GM12878 (cell line): Measurements from ENCODE around the gene GLTP. TPM values are rescaled to one million over a fixed set of nuclear protein-coding genes. Genes with fewer than 3 reads are reported as not detected.
A peak's percentile ranks its signal among the peaks of the same experiment; 100 is the strongest.

Experiments used
- BACH1 ChIP-seq: fragments of 450-650 bp; IDR thresholded peaks from 2 replicates; pipeline ENCODE4 v1.6.1; 2017; ENCODE audit warnings: mild to moderate bottlenecking, borderline replicate concordance
- CBX5 ChIP-seq: sonication (generic); IDR thresholded peaks from 2 replicates; pipeline ENCODE4 v1.6.1; 2016; ENCODE audit warnings: low read depth, moderate library complexity, mild to moderate bottlenecking, inconsistent platforms
- CHD2 ChIP-seq: IDR thresholded peaks from 2 replicates; pipeline ENCODE4 v1.6.1; 2011; ENCODE audit warnings: low read depth, low read length, improper control_type of control experiment, borderline replicate concordance
- CHD4 ChIP-seq: fragments of 200-600 bp; sonication (generic); IDR thresholded peaks from 2 replicates; pipeline ENCODE4 v1.6.1; 2016; ENCODE audit warnings: mild to moderate bottlenecking
- CREB1 ChIP-seq: IDR thresholded peaks from 2 replicates; pipeline ENCODE4 v1.6.1; 2012; ENCODE audit warnings: low read depth, mild to moderate bottlenecking, inconsistent platforms
- FOXM1 ChIP-seq: IDR thresholded peaks from 2 replicates; pipeline ENCODE4 v1.6.1; 2012; ENCODE audit warnings: low read depth, mild to moderate bottlenecking, inconsistent platforms, low read length, moderate library complexity
- KDM1A ChIP-seq: fragments of 200-600 bp; sonication (generic); IDR thresholded peaks from 2 replicates; pipeline ENCODE4 v1.6.1; 2016; ENCODE audit warnings: borderline replicate concordance
- KLF5 ChIP-seq: fragments of 450-650 bp; IDR thresholded peaks from 2 replicates; pipeline ENCODE4 v1.6.1; 2014; ENCODE audit warnings: mild to moderate bottlenecking; ENCODE audit not compliant: partially characterized antibody
- SMC3 ChIP-seq: IDR thresholded peaks from 2 replicates; pipeline ENCODE4 v1.6.1; 2011; ENCODE audit warnings: low read length, improper control_type of control experiment, borderline replicate concordance
- SUPT20H ChIP-seq: IDR thresholded peaks from 2 replicates; pipeline ENCODE4 v1.6.1; 2011; ENCODE audit warnings: low read depth, mild to moderate bottlenecking, low read length, moderate library complexity, borderline replicate concordance; ENCODE audit not compliant: control insufficient read depth
- TAF1 ChIP-seq: IDR thresholded peaks from 2 replicates; pipeline ENCODE4 v1.6.1; 2011; ENCODE audit warnings: mild to moderate bottlenecking, low read depth, low read length, borderline replicate concordance
- WRNIP1 ChIP-seq: IDR thresholded peaks from 2 replicates; pipeline ENCODE4 v1.6.1; 2011; ENCODE audit warnings: low read depth, low read length, improper control_type of control experiment, borderline replicate concordance
- polyA plus RNA-seq, 11 experiments: library from polyadenylated mRNA; depleted of rRNA in 4 of 11; unstranded in 6 of 11; stranded (reverse) in 5 of 11; fragments of >200 nt; fragmentation: Nextera tagmentation in 4 of 11; fragmentation: Illumina TruSeq in 1 of 11; extraction: Ambion mirVana in 4 of 11; extraction: Trizol in 1 of 11; gene quantifications; 1 replicate in 1 of 11; 2 replicates in 10 of 11; pipeline versions ENCODE4 v1.2.1 to v1.2.3, GENCODE V29; 2011 to 2016; ENCODE audit warnings: inconsistent platforms in 2 of 11, missing spikeins in 2 of 11, low read depth in 1 of 11
- total RNA-seq, 4 experiments: library from RNA; depleted of rRNA in 3 of 4; stranded (reverse); fragments of >200 nt in 3 of 4; fragmentation: Illumina TruSeq in 1 of 4; extraction: Trizol in 1 of 4; gene quantifications; 2 replicates each; pipeline versions ENCODE4 v1.2.1 to v1.2.3, GENCODE V29; 2013 to 2021
- TF ChIP-seq, protein P1 (sequence below): fragments of 450-650 bp; IDR thresholded peaks from 2 replicates; pipeline ENCODE4 v1.6.1; 2016; ENCODE audit warnings: mild to moderate bottlenecking, moderate library complexity, borderline replicate concordance
- TF ChIP-seq, protein P2 (sequence below): IDR thresholded peaks from 2 replicates; pipeline ENCODE4 v1.6.1; 2011; ENCODE audit warnings: borderline replicate concordance, low read depth, mild to moderate bottlenecking, moderate library complexity, mixed read lengths, low read length; ENCODE audit not compliant: insufficient read depth; ENCODE audit errors: extremely low read length
- TF ChIP-seq, protein P3 (sequence below): fragments of 450-650 bp; IDR thresholded peaks from 2 replicates; pipeline ENCODE4 v1.6.1; 2018; ENCODE audit warnings: mild to moderate bottlenecking, low read depth, moderate library complexity; ENCODE audit not compliant: partially characterized antibody
- TF ChIP-seq, protein P4 (sequence below): IDR thresholded peaks from 2 replicates; pipeline ENCODE4 v1.6.1; 2011; ENCODE audit warnings: low read depth, mild to moderate bottlenecking, low read length, moderate library complexity, borderline replicate concordance; ENCODE audit errors: extremely low read depth
- TF ChIP-seq, protein P5 (sequence below): fragments of 450-650 bp; IDR thresholded peaks from 2 replicates; pipeline ENCODE4 v1.6.1; 2017; ENCODE audit warnings: borderline replicate concordance

Gene GLTP
- total and polyA plus RNA-seq, 10 of the 15 experiments (the other 5 are each of a cell fraction or from before 2014, with no cell fraction given), result 16.8 to 44.0 (median 25.3) TPM

DNA sequence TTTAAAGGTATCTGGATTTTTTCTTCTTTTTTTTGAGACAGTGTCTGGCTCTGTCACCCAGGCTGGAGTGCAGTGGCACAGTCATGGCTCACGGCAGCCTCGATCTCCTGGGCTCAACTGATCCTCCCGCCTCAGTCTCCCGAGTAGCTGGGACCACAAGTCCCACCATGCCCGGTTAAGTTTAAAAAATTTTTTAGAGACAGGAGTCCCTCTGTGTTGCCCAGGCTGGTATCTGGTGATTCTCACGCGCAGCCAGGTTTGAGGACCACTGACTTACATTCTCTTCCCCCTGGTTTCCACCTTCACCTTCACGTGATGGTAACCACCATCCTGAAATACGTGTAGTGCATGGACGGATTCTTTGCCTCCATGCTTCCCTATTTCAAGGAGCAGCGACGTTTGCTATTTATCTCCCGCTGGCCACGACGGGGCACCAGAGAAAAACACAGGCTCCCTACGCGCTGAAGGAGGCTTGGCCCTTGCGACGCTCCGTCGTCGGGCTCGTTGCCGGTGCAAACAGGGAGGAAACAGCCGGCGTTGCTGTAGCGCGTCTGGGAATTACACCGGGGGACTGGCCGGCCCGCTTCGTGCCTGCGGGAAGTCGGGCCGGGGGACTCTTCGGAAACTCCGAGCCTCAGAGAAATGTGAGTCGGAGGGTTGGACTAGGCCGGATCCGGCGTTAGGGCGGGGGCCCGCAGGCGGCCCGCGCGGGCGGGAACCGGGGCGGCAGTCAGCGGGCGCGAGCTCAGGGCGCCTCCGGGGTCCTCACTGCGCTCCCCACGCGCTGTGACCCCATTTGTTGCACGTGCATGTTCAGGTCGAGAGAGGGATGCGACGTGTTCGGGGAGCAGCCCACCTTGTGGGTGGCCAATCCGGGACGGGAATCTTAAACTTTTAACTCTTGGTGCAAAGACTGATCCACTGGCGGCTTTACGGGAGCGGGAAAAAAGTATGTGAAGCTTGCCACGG, 19.7 kb upstream of the GLTP start, which contains the start of gene TCHP (continued):
- TF ChIP-seq, protein P1, sequence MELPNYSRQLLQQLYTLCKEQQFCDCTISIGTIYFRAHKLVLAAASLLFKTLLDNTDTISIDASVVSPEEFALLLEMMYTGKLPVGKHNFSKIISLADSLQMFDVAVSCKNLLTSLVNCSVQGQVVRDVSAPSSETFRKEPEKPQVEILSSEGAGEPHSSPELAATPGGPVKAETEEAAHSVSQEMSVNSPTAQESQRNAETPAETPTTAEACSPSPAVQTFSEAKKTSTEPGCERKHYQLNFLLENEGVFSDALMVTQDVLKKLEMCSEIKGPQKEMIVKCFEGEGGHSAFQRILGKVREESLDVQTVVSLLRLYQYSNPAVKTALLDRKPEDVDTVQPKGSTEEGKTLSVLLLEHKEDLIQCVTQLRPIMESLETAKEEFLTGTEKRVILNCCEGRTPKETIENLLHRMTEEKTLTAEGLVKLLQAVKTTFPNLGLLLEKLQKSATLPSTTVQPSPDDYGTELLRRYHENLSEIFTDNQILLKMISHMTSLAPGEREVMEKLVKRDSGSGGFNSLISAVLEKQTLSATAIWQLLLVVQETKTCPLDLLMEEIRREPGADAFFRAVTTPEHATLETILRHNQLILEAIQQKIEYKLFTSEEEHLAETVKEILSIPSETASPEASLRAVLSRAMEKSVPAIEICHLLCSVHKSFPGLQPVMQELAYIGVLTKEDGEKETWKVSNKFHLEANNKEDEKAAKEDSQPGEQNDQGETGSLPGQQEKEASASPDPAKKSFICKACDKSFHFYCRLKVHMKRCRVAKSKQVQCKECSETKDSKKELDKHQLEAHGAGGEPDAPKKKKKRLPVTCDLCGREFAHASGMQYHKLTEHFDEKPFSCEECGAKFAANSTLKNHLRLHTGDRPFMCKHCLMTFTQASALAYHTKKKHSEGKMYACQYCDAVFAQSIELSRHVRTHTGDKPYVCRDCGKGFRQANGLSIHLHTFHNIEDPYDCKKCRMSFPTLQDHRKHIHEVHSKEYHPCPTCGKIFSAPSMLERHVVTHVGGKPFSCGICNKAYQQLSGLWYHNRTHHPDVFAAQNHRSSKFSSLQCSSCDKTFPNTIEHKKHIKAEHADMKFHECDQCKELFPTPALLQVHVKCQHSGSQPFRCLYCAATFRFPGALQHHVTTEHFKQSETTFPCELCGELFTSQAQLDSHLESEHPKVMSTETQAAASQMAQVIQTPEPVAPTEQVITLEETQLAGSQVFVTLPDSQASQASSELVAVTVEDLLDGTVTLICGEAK, result no peak
- TF ChIP-seq FOXM1 (no peak), SUPT20H (no peak), CBX5 (no peak), CHD2 (peak; percentile 45; the same call in 1 of the 2 replicates), WRNIP1 (no peak), KLF5 (no peak), BACH1 (no peak), CREB1 (peak; percentile 73), KDM1A (no peak), CHD4 (no peak), SMC3 (peak; percentile 28), TAF1 (no peak)
- TF ChIP-seq, protein P2, sequence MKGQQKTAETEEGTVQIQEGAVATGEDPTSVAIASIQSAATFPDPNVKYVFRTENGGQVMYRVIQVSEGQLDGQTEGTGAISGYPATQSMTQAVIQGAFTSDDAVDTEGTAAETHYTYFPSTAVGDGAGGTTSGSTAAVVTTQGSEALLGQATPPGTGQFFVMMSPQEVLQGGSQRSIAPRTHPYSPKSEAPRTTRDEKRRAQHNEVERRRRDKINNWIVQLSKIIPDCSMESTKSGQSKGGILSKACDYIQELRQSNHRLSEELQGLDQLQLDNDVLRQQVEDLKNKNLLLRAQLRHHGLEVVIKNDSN, result no peak
- TF ChIP-seq, protein P3, sequence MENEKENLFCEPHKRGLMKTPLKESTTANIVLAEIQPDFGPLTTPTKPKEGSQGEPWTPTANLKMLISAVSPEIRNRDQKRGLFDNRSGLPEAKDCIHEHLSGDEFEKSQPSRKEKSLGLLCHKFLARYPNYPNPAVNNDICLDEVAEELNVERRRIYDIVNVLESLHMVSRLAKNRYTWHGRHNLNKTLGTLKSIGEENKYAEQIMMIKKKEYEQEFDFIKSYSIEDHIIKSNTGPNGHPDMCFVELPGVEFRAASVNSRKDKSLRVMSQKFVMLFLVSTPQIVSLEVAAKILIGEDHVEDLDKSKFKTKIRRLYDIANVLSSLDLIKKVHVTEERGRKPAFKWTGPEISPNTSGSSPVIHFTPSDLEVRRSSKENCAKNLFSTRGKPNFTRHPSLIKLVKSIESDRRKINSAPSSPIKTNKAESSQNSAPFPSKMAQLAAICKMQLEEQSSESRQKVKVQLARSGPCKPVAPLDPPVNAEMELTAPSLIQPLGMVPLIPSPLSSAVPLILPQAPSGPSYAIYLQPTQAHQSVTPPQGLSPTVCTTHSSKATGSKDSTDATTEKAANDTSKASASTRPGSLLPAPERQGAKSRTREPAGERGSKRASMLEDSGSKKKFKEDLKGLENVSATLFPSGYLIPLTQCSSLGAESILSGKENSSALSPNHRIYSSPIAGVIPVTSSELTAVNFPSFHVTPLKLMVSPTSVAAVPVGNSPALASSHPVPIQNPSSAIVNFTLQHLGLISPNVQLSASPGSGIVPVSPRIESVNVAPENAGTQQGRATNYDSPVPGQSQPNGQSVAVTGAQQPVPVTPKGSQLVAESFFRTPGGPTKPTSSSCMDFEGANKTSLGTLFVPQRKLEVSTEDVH, result no peak
- TF ChIP-seq, protein P4, sequence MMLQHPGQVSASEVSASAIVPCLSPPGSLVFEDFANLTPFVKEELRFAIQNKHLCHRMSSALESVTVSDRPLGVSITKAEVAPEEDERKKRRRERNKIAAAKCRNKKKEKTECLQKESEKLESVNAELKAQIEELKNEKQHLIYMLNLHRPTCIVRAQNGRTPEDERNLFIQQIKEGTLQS, result no peak
- TF ChIP-seq, protein P5, sequence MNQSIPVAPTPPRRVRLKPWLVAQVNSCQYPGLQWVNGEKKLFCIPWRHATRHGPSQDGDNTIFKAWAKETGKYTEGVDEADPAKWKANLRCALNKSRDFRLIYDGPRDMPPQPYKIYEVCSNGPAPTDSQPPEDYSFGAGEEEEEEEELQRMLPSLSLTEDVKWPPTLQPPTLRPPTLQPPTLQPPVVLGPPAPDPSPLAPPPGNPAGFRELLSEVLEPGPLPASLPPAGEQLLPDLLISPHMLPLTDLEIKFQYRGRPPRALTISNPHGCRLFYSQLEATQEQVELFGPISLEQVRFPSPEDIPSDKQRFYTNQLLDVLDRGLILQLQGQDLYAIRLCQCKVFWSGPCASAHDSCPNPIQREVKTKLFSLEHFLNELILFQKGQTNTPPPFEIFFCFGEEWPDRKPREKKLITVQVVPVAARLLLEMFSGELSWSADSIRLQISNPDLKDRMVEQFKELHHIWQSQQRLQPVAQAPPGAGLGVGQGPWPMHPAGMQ, result 0 out of 2 replicates have a peak, but pooled peaks have one; percentile 7
